GM21381 (cell line): Measurements from ENCODE around the gene HJURP.

ENCODE experiments used
- ATAC-seq: cut with Tn5 transposase; IDR thresholded peaks from one replicate; pipeline ENCODE4 v1.9.1; 2021; ENCODE audit warnings: mild to moderate bottlenecking, moderate library complexity; ENCODE audit not compliant: unreplicated experiment

Gene HJURP

DNA sequence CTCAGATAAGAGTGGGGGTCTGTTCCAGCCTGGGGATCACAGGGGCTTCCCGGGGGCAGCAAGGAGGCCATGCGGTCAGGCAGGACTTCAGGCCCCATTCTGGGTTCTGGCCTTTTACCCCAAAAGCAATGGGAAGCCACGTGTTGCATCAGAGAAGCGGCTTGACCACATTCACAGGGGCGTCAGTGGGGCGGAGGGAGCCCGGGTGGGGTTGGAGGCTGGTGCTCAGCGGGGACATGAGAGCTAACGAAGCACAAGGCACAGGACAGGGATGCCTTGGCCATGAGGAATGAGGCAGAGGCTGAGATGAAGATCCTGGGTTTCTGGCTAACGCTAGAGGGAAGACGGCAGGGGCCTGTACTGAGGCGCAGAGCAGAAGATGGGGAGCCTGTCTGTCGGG is 6.1 kb downstream of the HJURP start:
- ATAC-seq: no peak

GRCh38 chr2:233847248-233847898 is 7.0 kb downstream of the HJURP start:
- no peak for ATAC-seq

- ATAC-seq: no peak
Observed at GRCh38 chr2:233846387-233847247, 7.7 kb downstream of the HJURP start.

DNA sequence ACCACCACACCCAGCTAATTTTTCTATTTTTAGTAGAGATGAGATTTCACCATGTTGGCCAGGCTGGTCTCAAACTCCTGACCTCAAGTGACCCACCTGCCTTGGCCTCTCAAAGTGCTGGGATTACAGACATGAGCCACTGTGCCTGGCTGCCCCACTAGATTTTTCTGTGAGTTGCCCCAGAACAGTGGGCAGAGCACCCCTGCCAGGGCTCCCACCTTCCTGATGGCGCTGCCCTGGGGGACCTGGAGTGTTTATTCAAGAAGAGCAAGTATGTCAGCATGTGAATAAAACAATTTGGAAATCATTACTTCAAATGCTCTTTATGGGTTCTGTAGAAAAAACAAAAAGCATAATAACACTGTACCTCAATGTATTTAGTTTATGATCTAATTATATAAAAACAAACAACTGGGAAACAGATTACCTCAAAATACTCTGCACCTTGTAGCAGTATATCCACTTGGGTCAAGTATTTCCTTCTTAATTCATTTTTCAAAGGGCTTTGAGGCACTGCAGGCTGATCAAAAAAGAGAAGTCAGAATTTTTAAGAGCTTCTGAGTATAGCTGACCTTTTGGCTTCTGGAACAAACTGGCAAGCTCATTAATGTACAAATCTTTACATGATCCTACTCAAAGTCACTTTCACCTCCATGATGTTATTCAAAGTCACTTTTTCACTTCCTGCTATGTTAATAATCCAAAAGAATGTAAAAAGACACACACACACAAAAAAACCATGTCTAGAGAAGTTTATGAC is 8.9 kb downstream of the HJURP start:
- ATAC-seq: no peak

DNA sequence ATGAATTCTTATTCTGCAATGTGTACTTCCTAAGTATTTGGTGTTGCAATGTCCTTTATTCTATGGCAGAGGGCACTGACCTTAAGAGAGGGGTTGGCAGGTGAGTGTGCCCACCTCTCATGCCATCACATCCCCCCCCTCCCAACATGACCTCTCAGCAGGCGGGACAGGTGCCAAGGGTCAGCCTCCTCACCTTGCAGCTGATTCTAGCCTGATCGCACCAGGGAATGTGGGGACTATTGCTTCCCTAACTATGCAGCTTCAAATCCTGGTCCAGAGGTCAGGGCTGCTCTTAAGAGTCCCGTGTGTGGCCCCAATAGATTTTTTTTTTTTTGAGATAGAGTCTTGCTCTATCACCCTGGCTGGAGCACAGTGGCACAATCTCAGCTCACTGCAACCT is 9.5 kb downstream of the HJURP start:
- ATAC-seq: no peak

- no peak for ATAC-seq
Observed at GRCh38 chr2:233844064-233844807, 10.1 kb downstream of the HJURP start.

- ATAC-seq: no peak
Observed at GRCh38 chr2:233841183-233841582, 13.2 kb downstream of the HJURP start.

DNA sequence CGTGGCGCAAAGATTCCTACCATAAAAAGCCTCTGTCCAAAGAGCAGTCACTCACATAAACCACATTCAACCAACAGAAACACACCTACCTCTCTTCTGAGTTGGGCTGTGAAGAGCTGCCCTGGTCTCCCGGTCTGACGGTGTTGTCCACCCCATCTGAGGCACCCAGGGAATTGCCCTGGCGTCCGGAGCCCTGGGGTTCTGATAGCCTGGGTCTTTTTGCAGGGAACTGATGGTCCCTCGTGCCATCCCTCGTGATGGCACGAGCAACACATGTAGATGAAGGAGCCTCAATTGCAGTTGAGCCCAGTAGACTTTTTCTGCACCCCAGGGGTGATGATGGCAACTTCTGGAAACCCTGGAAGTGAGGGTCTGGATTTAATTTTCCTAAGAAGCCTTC is 13.8 kb downstream of the HJURP start:
- ATAC-seq: no peak

DNA sequence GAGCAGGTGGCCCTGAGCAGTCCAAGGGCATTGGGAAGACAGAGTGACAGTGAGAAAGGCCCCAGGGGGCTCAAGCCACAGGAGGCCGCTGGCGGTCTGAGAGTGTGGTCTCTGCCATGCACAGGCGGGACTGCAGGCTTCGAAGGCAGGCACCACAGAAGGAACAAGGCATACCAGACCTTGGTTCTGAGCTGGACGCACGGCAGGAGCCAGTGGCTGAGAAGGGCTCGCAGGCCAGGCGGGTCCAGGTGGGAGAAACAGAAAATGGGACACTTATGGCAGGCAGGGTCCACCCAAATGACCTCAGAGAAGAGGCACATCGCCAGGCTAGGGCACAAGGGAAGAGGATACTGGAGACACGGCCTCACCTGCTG is 14.9 kb downstream of the HJURP start:
- no peak for ATAC-seq

GRCh38 chr2:233838726-233839446 is 15.4 kb downstream of the HJURP start:
- ATAC-seq: no peak

- ATAC-seq: no peak
Observed at GRCh38 chr2:233838251-233838650, 16.1 kb downstream of the HJURP start.

GRCh38 chr2:233837694-233838229 is 16.6 kb downstream of the HJURP start:
- ATAC-seq: no peak

GRCh38 chr2:233836359-233836758 is 18.0 kb downstream of the HJURP start:
- ATAC-seq: no peak

- ATAC-seq: no peak
Observed at GRCh38 chr2:233835230-233836186, 18.8 kb downstream of the HJURP start.

GRCh38 chr2:233833345-233833744 is 21.0 kb downstream of the HJURP start:
- ATAC-seq: no peak

DNA sequence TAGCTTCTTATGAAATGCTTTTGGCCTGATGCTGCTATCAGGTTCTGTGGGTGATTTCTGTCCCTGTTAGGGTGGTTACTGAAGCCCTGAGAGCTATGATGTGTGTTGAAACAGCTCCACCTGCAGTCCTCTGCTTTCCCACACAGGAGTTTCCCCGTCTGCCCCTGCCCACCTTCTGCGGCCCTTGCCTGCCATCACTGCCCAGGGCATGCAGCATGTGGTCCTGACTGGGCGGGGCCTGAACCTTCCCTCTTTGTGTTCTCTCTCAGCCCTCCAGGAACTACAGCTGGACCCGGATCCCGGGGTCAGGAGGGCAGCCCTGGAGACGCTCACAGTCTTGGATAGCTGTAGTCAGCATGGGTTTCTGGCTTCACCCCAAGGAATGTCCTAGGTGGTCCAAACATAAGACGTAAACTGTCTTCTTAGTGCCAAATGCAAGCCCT is 21.4 kb downstream of the HJURP start:
- ATAC-seq: no peak

DNA sequence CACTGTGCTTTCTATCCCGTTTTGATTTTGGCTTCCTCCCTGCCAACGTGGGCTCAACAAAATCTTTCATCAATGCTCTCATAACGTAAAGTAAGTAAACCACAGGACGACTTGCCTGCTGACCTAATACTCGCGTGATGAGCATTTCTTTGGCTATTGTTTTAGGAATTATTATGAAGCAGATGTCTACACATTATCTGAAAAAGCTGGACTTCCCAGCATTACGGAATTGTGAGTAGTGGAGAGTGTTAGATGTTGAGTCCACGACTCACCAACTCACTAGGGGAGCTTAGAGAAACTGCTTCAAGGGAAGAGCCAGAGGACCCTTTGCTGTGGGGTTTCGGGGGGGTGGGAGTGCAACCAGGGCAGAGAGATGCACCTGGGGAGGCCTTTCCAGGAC is 21.9 kb downstream of the HJURP start:
- no peak for ATAC-seq

DNA sequence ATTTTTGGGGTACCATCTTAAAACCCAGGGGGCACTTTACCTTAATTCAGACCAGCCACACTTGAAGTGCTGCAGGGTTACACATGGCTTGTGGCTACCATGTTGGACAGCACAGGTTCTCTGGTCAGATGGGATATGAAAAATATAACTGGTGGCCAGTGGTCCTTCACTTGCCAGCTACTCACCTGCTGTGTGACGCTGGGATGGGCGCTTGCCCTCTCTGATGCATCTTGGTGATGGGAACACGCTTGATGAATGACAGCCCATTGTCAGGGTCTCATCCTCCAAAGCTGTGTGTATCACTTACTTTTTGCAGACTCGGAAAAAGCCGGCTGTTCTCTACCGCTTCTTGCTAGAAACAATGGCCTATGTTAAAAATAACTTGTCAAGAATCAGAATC is 22.5 kb downstream of the HJURP start:
- no peak for ATAC-seq
